GM21423 (cell line): Measurements from ENCODE around the gene DNAH14.
"Not testable (repeated sequence)": the region's sequence is repeated elsewhere in the genome, so short reads cannot be mapped to it uniquely, and the experiment has no call there.

Experiments used
- ATAC-seq: cut with Tn5 transposase; IDR thresholded peaks from one replicate; pipeline ENCODE4 v1.9.1; 2021; ENCODE audit warnings: mild to moderate bottlenecking, moderate library complexity; ENCODE audit not compliant: unreplicated experiment

DNAH14 gene

GRCh38 chr1:224920930-224921329 is 8.5 kb upstream of the DNAH14 start:
- ATAC-seq: no peak

GRCh38 chr1:224921354-224921753 is 8.1 kb upstream of the DNAH14 start:
- ATAC-seq: no peak

- no peak for ATAC-seq
Measured at GRCh38 chr1:224922404-224923164, 6.9 kb upstream of the DNAH14 start.

- ATAC-seq: no peak
Measured at GRCh38 chr1:224923726-224924125, 5.7 kb upstream of the DNAH14 start.

- ATAC-seq: not testable (repeated sequence)
Measured at GRCh38 chr1:224927631-224928030, 1.8 kb upstream of the DNAH14 start.

- no peak for ATAC-seq
Measured at GRCh38 chr1:224928906-224929305, 569 bp upstream of the DNAH14 start.

GRCh38 chr1:224931605-224932004 is 2.1 kb downstream of the DNAH14 start:
- no peak for ATAC-seq

- no peak for ATAC-seq
Measured at GRCh38 chr1:224932607-224933249, 3.3 kb downstream of the DNAH14 start.

GRCh38 chr1:224933584-224933983 is 4.1 kb downstream of the DNAH14 start:
- no peak for ATAC-seq

GRCh38 chr1:224938652-224939051 is 9.2 kb downstream of the DNAH14 start:
- no peak for ATAC-seq

GRCh38 chr1:224939844-224940425 is 10.5 kb downstream of the DNAH14 start:
- ATAC-seq: no peak

GRCh38 chr1:224940735-224941134 is 11.3 kb downstream of the DNAH14 start:
- ATAC-seq: not testable (repeated sequence)

- not testable (repeated sequence) for ATAC-seq
Measured at GRCh38 chr1:224945651-224946348, 16.3 kb downstream of the DNAH14 start.

- ATAC-seq: not testable (repeated sequence)
Measured at GRCh38 chr1:224946349-224946691, 16.8 kb downstream of the DNAH14 start.

GRCh38 chr1:224957696-224958095 is 28.2 kb downstream of the DNAH14 start:
- no peak for ATAC-seq

GRCh38 chr1:224958490-224958889 is 29.0 kb downstream of the DNAH14 start:
- no peak for ATAC-seq

GRCh38 chr1:224959115-224959514 is 29.6 kb downstream of the DNAH14 start:
- no peak for ATAC-seq

- no peak for ATAC-seq
Measured at GRCh38 chr1:224959656-224960055, 30.2 kb downstream of the DNAH14 start.

GRCh38 chr1:224980181-224980580 is 50.7 kb downstream of the DNAH14 start:
- ATAC-seq: no peak

GRCh38 chr1:224981922-224982354 is 52.5 kb downstream of the DNAH14 start:
- not testable (repeated sequence) for ATAC-seq

- ATAC-seq: no peak
Measured at GRCh38 chr1:224988042-224988441, 58.6 kb downstream of the DNAH14 start.
